ENCODE measurements around the gene C8A.

The C8A gene

DNA sequence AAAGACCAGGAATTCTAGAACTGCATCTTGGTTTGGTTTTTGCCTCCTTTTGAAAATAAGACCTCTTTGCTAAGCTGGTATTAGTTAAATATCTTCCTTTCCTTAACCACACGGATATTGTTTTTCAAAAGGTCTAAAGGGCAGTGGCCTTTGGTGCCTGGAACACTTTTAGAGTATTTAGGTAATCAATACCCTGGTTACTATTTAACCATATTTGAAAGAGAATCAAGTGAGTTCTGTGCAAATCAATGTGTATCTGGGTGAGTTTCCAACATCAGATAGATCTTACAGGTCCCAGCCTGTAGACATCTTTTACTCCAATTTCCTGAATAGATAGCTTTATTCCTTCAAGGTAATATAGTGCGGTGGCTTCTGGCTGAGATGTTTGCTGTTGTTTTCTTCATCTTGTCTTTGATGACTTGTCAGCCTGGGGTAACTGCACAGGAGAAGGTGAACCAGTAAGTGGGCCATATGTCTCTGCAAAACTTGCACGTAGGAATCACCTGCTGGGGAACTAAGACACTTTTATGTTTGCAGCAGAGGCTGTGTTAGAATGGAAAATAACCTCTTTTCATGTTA is at the start of gene C8A:
TSS of gene C8A (plus strand) at position 277 of the 579 bp plus-strand sequence. CDS start at position 382, 105 bp downstream.
- DNase-seq, result no peak

DNA sequence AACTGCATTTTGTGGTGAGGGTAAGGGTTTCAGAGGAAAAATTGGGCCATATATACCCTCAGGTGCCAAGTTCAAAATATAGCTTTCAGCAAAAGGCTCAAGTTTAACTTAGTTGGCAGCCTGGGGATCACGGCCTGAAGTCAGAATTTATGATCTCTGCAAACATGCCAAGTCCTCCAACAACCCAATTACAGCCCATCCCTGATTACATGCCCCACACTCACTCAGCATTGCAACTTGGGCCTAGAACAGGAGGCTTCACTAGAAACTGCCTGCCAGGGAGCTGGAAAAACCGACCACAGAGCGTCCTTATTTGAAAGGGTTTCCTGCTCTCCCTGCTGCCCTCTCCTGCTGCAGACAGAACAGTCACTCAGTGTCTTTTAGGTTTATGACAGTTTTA is 47.8 kb upstream of the C8A start:
- no peak for DNase-seq

DNA sequence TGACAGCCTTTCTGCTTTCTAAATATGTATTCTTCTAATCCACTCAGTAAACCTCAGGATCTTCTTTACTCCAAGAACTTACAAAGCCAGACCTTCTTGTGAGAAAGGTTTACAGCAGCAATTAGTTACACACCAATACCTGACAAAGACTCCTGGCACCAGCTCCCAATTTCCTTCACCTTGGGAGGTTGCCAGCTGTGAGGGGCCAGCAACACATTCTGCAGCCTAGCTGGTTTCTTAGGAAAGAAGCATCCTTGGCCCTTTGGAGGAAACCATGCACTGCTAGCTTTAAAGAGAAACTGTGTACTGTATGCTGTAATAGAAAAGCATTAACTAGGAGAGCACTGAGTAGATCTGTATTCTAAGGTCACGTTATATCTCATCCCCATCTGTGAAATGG is 46.2 kb upstream of the C8A start:
- DNase-seq, result no peak

DNA sequence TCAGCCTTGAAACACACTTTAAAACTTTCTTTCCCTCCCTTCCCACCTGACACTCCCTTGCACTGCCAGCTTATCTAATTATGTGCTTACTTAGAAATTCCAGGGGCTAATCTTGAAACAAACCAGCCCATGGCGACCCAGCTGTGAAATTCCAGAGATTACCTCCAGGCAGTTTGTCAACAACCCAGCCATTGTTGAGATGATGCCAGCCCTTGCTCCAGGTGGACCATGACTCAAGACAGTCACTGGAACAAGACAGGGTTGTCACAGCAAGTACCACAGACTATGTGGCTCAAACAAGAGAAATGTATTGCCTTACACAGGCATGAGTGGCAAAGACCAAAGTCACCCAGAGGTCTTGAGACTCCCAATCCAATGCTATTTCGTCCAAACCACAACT is 43.3 kb upstream of the C8A start:
- no peak for DNase-seq

GRCh38 chr1:56814205-56814604 is 40.4 kb upstream of the C8A start:
- DNase-seq, result no peak

- no peak for DNase-seq
These were observed 38.3 kb upstream of the C8A start for GRCh38 chr1:56816264-56816663.

DNA sequence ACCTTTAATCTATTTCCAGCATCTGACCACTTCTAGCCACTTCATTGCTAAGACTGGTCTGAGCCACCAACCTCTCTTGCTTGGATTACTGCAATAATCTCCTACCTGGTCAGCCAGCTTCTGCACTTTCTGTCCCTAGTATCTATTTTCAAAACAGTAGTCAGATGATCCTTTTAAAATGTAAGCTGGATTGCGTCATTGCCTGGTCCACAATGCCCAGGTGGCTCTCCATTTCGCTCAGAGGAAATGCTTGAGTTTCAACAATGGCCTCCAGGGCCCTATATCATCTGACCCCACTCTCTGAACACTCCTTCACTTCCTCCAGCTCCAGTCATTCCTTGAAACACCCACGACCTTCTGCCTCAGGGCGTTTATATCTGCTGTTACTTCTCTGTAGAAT is 37.7 kb upstream of the C8A start:
- DNase-seq, result no peak

GRCh38 chr1:56817716-56818463 is 36.7 kb upstream of the C8A start:
- no peak for DNase-seq

DNA sequence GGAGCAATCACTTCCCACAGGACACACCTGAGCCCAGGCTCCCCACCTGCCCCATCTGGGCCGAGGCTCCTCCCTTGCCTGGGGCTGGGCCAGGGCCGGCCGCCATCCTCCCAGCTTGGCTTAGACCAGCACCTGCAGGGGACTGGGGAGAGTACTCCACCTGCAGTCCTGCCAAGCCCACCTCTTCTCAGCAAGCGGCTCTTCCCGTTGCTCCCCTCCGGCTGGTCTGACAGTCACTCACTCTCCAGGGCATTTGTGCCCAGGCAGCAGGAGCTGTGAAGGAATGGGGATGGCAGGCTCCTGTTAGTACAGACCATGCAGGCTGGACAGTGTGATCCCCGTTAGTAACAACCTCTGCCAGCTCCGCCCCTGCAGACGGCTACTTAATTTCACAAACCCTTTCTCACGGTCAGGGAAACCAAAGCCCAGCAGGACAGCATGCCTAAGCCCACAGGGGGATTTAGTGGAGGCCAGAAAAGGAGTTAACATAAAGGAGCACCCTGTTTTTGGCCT is 35.2 kb upstream of the C8A start, which contains the start of gene FYB2:
TSS of gene FYB2 (minus strand) at position 18 of the 513 bp plus-strand sequence. CDS start 114 bp downstream, outside the sequence.
- no peak for DNase-seq

GRCh38 chr1:56820755-56821461 is 33.7 kb upstream of the C8A start:
- DNase-seq, result peak; percentile 67

DNA sequence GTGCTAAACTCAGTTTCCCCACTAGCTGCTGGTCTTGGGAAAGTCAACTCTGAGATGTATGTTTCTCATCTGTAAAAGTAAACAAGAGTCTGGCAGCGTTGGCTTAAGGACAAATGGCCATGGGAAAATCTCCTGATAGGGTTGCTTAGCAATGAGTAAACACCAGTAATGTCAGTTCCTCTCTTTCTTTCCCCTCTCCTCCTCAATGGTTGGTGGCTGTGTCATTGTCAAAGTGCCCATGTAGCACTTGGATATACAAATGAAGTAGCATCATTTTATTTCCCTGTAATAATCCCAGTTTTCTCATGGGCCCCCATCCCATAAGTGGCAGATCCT is 33.2 kb upstream of the C8A start:
- DNase-seq, result no peak

DNA sequence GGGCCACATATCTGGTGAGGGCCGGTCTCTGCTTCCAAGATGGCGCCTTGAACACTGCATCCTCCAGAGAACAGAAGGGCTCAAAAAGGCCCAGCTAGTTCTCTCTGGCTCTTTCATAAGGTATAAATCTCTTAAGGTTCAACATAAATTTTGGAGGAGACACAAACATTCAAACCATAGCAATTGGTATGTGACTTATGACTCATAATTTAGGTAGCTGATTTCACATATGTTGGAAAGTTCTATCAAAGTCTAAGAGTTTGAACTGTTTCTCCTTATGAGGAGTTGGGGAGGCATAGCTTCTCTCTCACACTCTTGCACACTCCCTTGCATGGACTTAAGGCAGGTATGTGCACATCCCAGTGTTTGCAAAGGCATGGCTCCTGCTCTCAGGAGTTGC is 30.3 kb upstream of the C8A start:
- DNase-seq, result no peak

GRCh38 chr1:56824938-56825337 is 29.7 kb upstream of the C8A start:
- no peak for DNase-seq

- no peak for DNase-seq
These were observed 29.2 kb upstream of the C8A start for GRCh38 chr1:56825436-56825835.

GRCh38 chr1:56827711-56828110 is 26.9 kb upstream of the C8A start:
- DNase-seq, result no peak

- no peak for DNase-seq
These were observed 24.5 kb upstream of the C8A start for GRCh38 chr1:56830052-56830451.

- peak; percentile 60 for DNase-seq
These were observed 22.5 kb upstream of the C8A start for GRCh38 chr1:56831871-56832693.

GRCh38 chr1:56833088-56833487 is 21.5 kb upstream of the C8A start:
- DNase-seq, result no peak

GRCh38 chr1:56834137-56834900 is 20.3 kb upstream of the C8A start:
- DNase-seq, result no peak

GRCh38 chr1:56835657-56836056 is 18.9 kb upstream of the C8A start:
- DNase-seq, result no peak

DNA sequence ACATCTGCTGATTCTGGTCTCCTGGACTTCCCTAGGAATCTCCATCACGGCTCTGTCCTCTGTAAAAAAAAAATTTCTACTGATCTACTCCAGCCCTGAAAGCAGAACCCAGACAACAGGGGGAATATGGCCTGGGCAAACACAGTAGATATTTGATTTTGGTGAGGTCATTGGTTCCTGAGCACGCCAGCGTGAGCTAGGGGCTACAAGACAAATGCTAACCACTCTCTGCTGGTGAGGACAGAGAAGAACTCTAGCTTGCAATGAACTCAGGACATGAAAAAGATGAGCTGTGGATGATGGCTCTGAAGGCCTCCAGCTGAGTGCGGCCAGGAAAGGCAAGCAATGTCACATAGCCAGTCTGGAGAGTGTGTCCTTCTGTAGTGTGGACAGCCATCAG is 18.2 kb upstream of the C8A start:
- DNase-seq, result no peak

GRCh38 chr1:56837244-56837939 is 17.2 kb upstream of the C8A start:
- DNase-seq, result no peak
